GM12873 (cell line): ENCODE measurements around the gene TXNDC16.

Source experiments
- TF ChIP-seq, protein P1 (sequence below): IDR thresholded peaks from 2 replicates; pipeline ENCODE4 v1.5.1; 2012; ENCODE audit warnings: low read depth, mild to moderate bottlenecking, moderate library complexity, low read length, control low read depth; ENCODE audit not compliant: insufficient read depth; ENCODE audit errors: missing control alignments

Gene TXNDC16

DNA sequence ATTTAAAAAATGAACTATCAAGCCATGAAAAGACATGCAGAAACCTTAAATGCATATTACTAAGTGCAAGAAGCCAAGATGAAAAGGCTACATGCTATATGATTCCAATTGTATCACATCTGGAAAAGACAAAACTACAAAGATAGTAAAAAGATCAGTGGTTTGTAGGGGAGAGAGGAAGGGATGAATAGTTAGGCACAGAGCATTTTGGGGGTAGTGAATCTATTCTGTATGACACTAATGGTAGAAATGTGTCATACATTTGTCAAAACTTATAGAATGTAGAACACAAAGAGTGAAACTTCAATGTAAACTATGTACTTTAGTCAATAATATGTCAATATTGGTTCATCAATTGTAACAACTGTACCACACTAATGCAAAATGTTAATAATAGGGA lies 20.8 kb downstream of the TXNDC16 start:
- TF ChIP-seq, protein P1, sequence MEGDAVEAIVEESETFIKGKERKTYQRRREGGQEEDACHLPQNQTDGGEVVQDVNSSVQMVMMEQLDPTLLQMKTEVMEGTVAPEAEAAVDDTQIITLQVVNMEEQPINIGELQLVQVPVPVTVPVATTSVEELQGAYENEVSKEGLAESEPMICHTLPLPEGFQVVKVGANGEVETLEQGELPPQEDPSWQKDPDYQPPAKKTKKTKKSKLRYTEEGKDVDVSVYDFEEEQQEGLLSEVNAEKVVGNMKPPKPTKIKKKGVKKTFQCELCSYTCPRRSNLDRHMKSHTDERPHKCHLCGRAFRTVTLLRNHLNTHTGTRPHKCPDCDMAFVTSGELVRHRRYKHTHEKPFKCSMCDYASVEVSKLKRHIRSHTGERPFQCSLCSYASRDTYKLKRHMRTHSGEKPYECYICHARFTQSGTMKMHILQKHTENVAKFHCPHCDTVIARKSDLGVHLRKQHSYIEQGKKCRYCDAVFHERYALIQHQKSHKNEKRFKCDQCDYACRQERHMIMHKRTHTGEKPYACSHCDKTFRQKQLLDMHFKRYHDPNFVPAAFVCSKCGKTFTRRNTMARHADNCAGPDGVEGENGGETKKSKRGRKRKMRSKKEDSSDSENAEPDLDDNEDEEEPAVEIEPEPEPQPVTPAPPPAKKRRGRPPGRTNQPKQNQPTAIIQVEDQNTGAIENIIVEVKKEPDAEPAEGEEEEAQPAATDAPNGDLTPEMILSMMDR = no peak

DNA sequence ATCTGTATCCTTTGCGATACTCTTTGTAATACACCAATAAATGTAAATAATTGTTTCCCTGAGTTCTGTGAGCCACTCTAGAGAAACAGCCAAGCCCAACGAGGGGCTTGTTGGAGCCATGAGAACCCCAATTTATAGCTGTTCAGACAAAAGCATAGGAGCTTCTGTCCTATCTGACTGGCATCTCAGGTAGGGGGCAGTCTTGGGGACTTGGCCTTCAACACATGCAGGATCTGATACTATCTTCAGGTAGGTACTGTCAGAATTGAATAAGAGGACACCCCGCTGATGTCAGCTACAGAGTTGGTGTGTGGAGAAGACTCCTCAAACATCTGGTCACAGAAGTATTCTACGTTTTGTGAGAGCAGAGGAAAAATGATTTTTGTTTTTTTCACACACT lies 25.3 kb downstream of the TXNDC16 start:
- TF ChIP-seq, protein P1 = no peak

DNA sequence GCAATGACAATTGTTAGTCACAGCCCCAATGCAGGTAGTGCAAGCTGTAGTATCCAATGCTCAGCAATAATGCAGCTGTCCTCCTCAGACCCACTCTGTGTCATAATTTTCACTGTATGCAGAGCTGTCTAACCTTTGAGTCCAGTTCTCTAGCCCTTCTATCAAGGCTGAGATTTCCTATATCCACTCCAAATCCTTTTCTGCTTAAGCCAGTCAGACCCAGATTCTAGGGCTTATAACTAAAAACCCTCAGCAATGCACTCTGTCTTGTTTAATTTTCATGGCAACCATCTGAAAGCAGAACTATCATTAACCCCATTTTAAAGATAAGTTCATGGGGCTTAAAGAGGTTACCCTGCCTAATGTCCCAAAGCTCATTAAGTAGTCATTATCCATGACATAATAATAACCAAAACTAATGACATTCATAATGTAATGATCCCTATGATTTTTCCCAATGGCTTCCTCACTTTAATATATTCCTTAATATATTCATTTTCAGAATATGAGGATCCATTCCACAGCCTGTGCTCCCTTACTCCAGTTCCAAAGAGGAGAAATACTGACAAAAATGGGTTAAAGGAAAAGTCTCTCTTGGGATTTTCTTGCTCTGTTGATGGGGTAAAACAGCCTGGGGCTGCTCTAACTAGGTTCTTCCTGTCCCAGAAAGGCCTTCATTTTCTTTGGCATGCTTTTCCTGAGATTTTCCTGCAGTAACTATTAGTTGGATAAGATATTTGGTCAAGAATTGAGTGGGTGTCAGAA lies 29.5 kb downstream of the TXNDC16 start:
- TF ChIP-seq, protein P1 = no peak

- TF ChIP-seq, protein P1 = no peak
Observed at GRCh38 chr14:52522033-52522432, 30.3 kb downstream of the TXNDC16 start.

GRCh38 chr14:52514046-52514811 lies 38.1 kb downstream of the TXNDC16 start:
- TF ChIP-seq, protein P1 = no peak

DNA sequence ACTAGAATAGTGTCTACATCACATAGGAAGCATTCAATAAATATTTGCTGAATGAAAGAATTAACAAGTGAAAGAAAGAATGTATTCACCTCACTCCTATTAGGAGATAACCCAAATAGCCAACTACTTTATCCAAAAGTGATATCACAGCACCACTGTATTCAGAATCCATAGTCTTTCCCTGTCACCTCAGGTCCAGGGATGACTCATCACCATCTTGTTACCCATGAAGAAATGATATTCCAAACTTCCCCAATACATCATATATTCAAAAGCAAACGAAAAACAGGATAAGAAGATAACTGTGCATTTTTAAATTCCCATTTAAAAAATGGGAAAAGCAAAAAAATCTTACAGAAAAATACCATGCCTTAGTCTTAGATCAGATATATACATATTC lies 39.1 kb downstream of the TXNDC16 start:
- TF ChIP-seq, protein P1 = no peak

DNA sequence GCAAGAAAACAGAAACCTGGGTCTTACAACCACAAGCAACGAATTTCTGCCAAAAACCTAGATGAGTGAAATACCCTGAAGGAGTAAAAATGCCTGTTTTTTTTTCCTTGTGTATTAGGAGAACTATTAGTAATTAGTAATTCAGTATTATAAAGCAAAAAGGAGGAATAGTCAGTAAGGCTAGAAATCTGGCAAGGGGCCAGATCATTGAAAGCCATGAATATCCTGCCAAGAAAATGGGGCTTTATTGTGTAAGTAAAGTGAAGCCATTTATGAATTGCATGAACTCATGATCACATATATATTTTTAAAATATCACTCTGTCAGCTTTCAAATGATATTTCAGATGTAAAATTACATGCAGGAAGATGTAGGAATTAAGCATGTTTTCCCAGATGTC lies 57.9 kb downstream of the TXNDC16 start:
- TF ChIP-seq, protein P1 = no peak
